SK-N-SH (cell line): ENCODE results near the gene C5orf63. TPM values are rescaled to one million over a fixed set of nuclear protein-coding genes. Genes with fewer than 3 reads are reported as not detected.

ENCODE experiments used
- CTCF ChIA-PET: fragments of 300-600, 350-600 bp; formaldehyde crosslinking; extraction: SDS; loops from one replicate; lab custom pipeline; 2021; lab: Yijun Ruan, JAX
- POLR2A ChIA-PET: fragments of 350-600 bp; sonication (Branson Sonifier 250); formaldehyde crosslinking; extraction: SDS; loops from one replicate; lab custom pipeline; 2020; ENCODE audit warnings: antibody characterized with exemption, inconsistent platforms; lab: Yijun Ruan, JAX
- DNase-seq: peaks from one replicate; pipeline ENCODE4 v3.0.0; 2012
- H2AFZ ChIP-seq: fragments of 200-600 bp; sonication (generic); 2 replicates; pipeline ENCODE4 v1.8.1; 2016; ENCODE audit warnings: antibody characterized with exemption, mild to moderate bottlenecking, low read depth
- H3F3A ChIP-seq: fragments of 200-600 bp; sonication (generic); replicated peaks from 2 replicates; pipeline ENCODE3; 2016; ENCODE audit warnings: antibody characterized with exemption, mild to moderate bottlenecking; ENCODE audit not compliant: insufficient read depth
- H3K27ac ChIP-seq, 2 experiments: fragments of 200-500 bp in 1 of 2; fragments of 200-600 bp in 1 of 2; sonication (Bioruptor generic) in 1 of 2; sonication (generic), shearing (Covaris generic) in 1 of 2; 2 replicates each; pipeline versions ENCODE4 v1.5.1 to v1.6.1; 2014 to 2016; ENCODE audit warnings: low read depth in 2 of 2, inconsistent platforms in 1 of 2, low read length in 1 of 2, mild to moderate bottlenecking in 1 of 2, mixed read lengths in 1 of 2
- H3K27me3 ChIP-seq: fragments of 200-600 bp; sonication (generic), shearing (Covaris generic); 2 replicates; pipeline ENCODE4 v1.6.1; 2016; ENCODE audit warnings: mixed run types; ENCODE audit not compliant: insufficient read depth
- H3K36me3 ChIP-seq, 2 experiments: fragments of 200-500 bp in 1 of 2; fragments of 200-600 bp in 1 of 2; sonication (Bioruptor generic) in 1 of 2; sonication (generic) in 1 of 2; replicated peaks in 1 of 2; 2 replicates each; pipeline versions ENCODE3 to v1.5.1; 2014 to 2016; ENCODE audit warnings: low read length in 1 of 2, mild to moderate bottlenecking in 1 of 2; ENCODE audit not compliant: insufficient read depth in 2 of 2, control insufficient read depth in 1 of 2
- H3K4me1 ChIP-seq, 2 experiments: fragments of 200-500 bp in 1 of 2; fragments of 200-600 bp in 1 of 2; sonication (Bioruptor generic) in 1 of 2; sonication (generic), shearing (Covaris generic) in 1 of 2; 2 replicates each; pipeline versions ENCODE4 v1.5.1 to v1.6.1; 2014 to 2016; ENCODE audit warnings: low read depth in 1 of 2, low read length in 1 of 2, mixed run types in 1 of 2; ENCODE audit not compliant: insufficient read depth in 2 of 2, control insufficient read depth in 1 of 2
- H3K4me2 ChIP-seq: fragments of 200-600 bp; sonication (generic), shearing (Covaris generic); 2 replicates; pipeline ENCODE4 v1.6.1; 2017; ENCODE audit warnings: mixed run types
- H3K4me3 ChIP-seq, 2 experiments: fragments of 200-500 bp in 1 of 2; fragments of 200-600 bp in 1 of 2; sonication (Bioruptor generic) in 1 of 2; sonication (generic), shearing (Covaris generic) in 1 of 2; 2 replicates each; pipeline versions ENCODE4 v1.5.1 to v1.8.1; 2014 to 2016; ENCODE audit warnings: low read depth in 2 of 2, inconsistent platforms in 1 of 2, low read length in 1 of 2, mild to moderate bottlenecking in 1 of 2, mixed read lengths in 1 of 2, moderate library complexity in 1 of 2
- H3K79me2 ChIP-seq: fragments of 200-600 bp; sonication (generic); 2 replicates; pipeline ENCODE4 v1.8.1; 2017; ENCODE audit warnings: mild to moderate bottlenecking; ENCODE audit not compliant: insufficient read depth
- H3K9ac ChIP-seq: fragments of 200-600 bp; sonication (generic); 2 replicates; pipeline ENCODE4 v1.6.1; 2017; ENCODE audit warnings: mixed run types
- H3K9me2 ChIP-seq: fragments of 200-600 bp; sonication (generic); 2 replicates; pipeline ENCODE4 v1.6.1; 2017; ENCODE audit warnings: mixed run types
- H3K9me3 ChIP-seq: fragments of 200-600 bp; sonication (generic); 2 replicates; pipeline ENCODE4 v1.6.1; 2017; ENCODE audit warnings: mixed run types, mild to moderate bottlenecking, moderate library complexity
- H4K20me1 ChIP-seq: fragments of 200-600 bp; sonication (generic); 2 replicates; pipeline ENCODE4 v1.6.1; 2017; ENCODE audit warnings: mild to moderate bottlenecking, mixed run types; ENCODE audit not compliant: insufficient read depth
- CTCF ChIP-seq: fragments of 200-600 bp; sonication (generic); IDR thresholded peaks from 2 replicates; pipeline ENCODE4 v1.6.1; 2017; ENCODE audit warnings: antibody characterized with exemption, mild to moderate bottlenecking, moderate library complexity
- ELF1 ChIP-seq: IDR thresholded peaks from 2 replicates; pipeline ENCODE4 v1.4.0; 2012
- EP300 ChIP-seq, 2 experiments: IDR thresholded peaks; 2 replicates each; pipeline versions ENCODE4 v1.4.0 to v1.6.1; 2012; ENCODE audit warnings: borderline replicate concordance in 1 of 2, low read depth in 1 of 2, low read length in 1 of 2
- EZH2phosphoT487 ChIP-seq: fragments of 200-600 bp; sonication (generic); IDR thresholded peaks from 2 replicates; pipeline ENCODE4 v1.6.1; 2017; ENCODE audit warnings: low read depth, mixed run types, mild to moderate bottlenecking, antibody characterized with exemption, moderate library complexity, borderline replicate concordance
- GABPA ChIP-seq: IDR thresholded peaks from 2 replicates; pipeline ENCODE4 v1.4.0; 2012; ENCODE audit warnings: low read depth, mild to moderate bottlenecking
- GATA2 ChIP-seq: sonication (generic); formaldehyde crosslinking; IDR thresholded peaks from 2 replicates; pipeline ENCODE4 v1.5.0; 2020; ENCODE audit warnings: mild to moderate bottlenecking, missing genetic modification reagents
- JUND ChIP-seq: IDR thresholded peaks from 2 replicates; pipeline ENCODE4 v1.4.0; 2012
- MEF2A ChIP-seq: IDR thresholded peaks from 2 replicates; pipeline ENCODE4 v1.4.0; 2012; ENCODE audit warnings: low read depth, borderline replicate concordance
- POLR2AphosphoS5 ChIP-seq: IDR thresholded peaks from 2 replicates; pipeline ENCODE4 v1.6.1; 2012; ENCODE audit warnings: low read depth, low read length
- RCOR1 ChIP-seq: fragments of 150-350 bp; IDR thresholded peaks from 2 replicates; pipeline ENCODE4 v1.6.1; 2017; ENCODE audit warnings: antibody characterized with exemption, low read length
- RXRA ChIP-seq: IDR thresholded peaks from 2 replicates; pipeline ENCODE4 v1.4.0; 2012; ENCODE audit warnings: low read depth, mild to moderate bottlenecking, borderline replicate concordance
- TEAD4 ChIP-seq: IDR thresholded peaks from 2 replicates; pipeline ENCODE4 v1.4.0; 2012; ENCODE audit warnings: mild to moderate bottlenecking, borderline replicate concordance; ENCODE audit not compliant: insufficient read depth
- WGBS: methylation state at CpG from one replicate; pipeline ENCODE4 v1.1.6; 2017; ENCODE audit warnings: low lambda C conversion rate; 5-methylcytosine and 5-hydroxymethylcytosine counted together
- polyA plus RNA-seq, 3 experiments: library from polyadenylated mRNA; depleted of rRNA; stranded (reverse); fragments of >200 nt; gene quantifications; 2 replicates each; pipeline ENCODE4 v1.2.3, GENCODE V29; 2012
- TF ChIP-seq, protein P1 (sequence below): IDR thresholded peaks from 2 replicates; pipeline ENCODE4 v1.4.0; 2012; ENCODE audit warnings: low read depth

C5orf63 gene
- polyA plus RNA-seq, 1 of the 3 experiments (the other 2 are of a cell fraction) = 3.6 TPM

GRCh38 chr5:127085371-127085770 lies 12.1 kb upstream of the C5orf63 start (continued):
- TF ChIP-seq JUND = no peak
- TF ChIP-seq ELF1 = no peak
- no peak for TF ChIP-seq MEF2A
- TF ChIP-seq TEAD4 = no peak
- TF ChIP-seq, protein P1, sequence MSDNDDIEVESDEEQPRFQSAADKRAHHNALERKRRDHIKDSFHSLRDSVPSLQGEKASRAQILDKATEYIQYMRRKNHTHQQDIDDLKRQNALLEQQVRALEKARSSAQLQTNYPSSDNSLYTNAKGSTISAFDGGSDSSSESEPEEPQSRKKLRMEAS = no peak
- TF ChIP-seq GABPA = no peak
- no peak for TF ChIP-seq CTCF
- no peak for TF ChIP-seq GATA2 (CRISPR knock-in tag)
- TF ChIP-seq, all 33 proteins: peak for 0

DNA sequence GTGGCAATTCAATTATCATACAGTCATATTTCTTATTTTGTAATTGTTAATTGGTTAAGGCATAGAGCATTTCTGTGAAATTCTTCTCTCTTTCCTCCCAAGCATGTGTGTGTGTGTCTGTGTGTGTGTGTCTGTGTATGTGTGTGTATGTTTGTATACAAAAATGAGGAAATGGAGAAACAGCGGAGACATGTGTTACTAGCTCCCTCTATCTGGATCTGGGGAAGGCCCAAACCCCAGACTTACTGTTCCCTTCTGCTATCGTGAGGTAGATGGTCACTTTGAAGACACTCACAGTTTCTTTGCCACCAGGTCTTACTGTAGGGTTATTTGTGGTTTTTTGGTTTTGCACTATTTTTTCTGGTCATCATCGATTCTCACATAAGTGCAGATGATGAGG lies 11.4 kb upstream of the C5orf63 start:
- no peak for DNase-seq
- H3K4me1 ChIP-seq = no peaks in the 10 kb centered on the region; a peak in 1 of 4 replicates
- H3K27me3 ChIP-seq = no peaks in the 10 kb centered on the region
- no peak for TF ChIP-seq RCOR1
- no peak for TF ChIP-seq POLR2AphosphoS5
- no peak for TF ChIP-seq EZH2phosphoT487
- H3K27ac ChIP-seq = no peak overlapping the region
- no peaks in the 10 kb centered on the region for H3K36me3 ChIP-seq
- H3K4me2 ChIP-seq = no peak overlapping the region
- ChIA-PET CTCF (interaction anchor here (0.9 to 2.0 kb wide), 3 partner anchors 10 to 54 kb away, joined by 3 to 4 read pairs (median 3); partner anchors contain the start of gene MARCHF3), POLR2A (no interaction called here)
- no peaks in the 10 kb centered on the region for H4K20me1 ChIP-seq
- no peaks in the 10 kb centered on the region for H3K9me2 ChIP-seq
- H3F3A ChIP-seq = no peaks in the 10 kb centered on the region
- no peaks in the 10 kb centered on the region for H3K9me3 ChIP-seq
- no peaks in the 10 kb centered on the region for H3K79me2 ChIP-seq
- H3K4me3 ChIP-seq = no peak overlapping the region
- no peak overlapping the region for H3K9ac ChIP-seq
- no peak overlapping the region for H2AFZ ChIP-seq
- 89% methylated on average over 3 of the region's 3 CpGs for WGBS

- ChIA-PET CTCF (interaction anchor here (0.9 to 2.0 kb wide), 3 partner anchors 10 to 53 kb away, joined by 3 to 4 read pairs (median 3); partner anchors contain the start of gene MARCHF3), POLR2A (no interaction called here)
- H3K79me2 ChIP-seq = no peaks in the 10 kb centered on the region
- no peaks in the 10 kb centered on the region for H3F3A ChIP-seq
- no peak overlapping the region for H2AFZ ChIP-seq
- H3K36me3 ChIP-seq = no peaks in the 10 kb centered on the region
- no peaks in the 10 kb centered on the region for H3K9me2 ChIP-seq
- no peak overlapping the region for H3K27ac ChIP-seq
- H3K9me3 ChIP-seq = no peaks in the 10 kb centered on the region
- no peaks in the 10 kb centered on the region; a peak in 1 of 4 replicates for H3K4me1 ChIP-seq
- H3K27me3 ChIP-seq = no peaks in the 10 kb centered on the region
- no peak overlapping the region for H3K9ac ChIP-seq
- TF ChIP-seq RCOR1 = no peak
- TF ChIP-seq ELF1 = no peak
- no peak for TF ChIP-seq EP300 (IDR thresholded peaks at IDR 0.05; ENCODE audit: borderline replicate concordance in 1 of 2, low read depth in 1 of 2, low read length in 1 of 2)
- no peak for TF ChIP-seq RXRA
- no peak overlapping the region for H3K4me2 ChIP-seq
- no peak overlapping the region for H3K4me3 ChIP-seq
- no peaks in the 10 kb centered on the region for H4K20me1 ChIP-seq
- WGBS = 89% methylated on average over 2 of the region's 2 CpGs
- DNase-seq = no peak
Observed at GRCh38 chr5:127083711-127084110, 10.4 kb upstream of the C5orf63 start.
